H1 (cell line): ENCODE results near the gene OR6N2. TPM values are rescaled to one million over a fixed set of nuclear protein-coding genes. Genes with fewer than 3 reads are reported as not detected.

Experiments
- CTBP2 ChIP-seq: IDR thresholded peaks from 2 replicates; pipeline ENCODE4 v1.7.0; 2011; ENCODE audit warnings: borderline replicate concordance, mild to moderate bottlenecking, moderate library complexity, mixed read lengths, low read length; ENCODE audit not compliant: insufficient read depth, insufficient read length
- HDAC6 ChIP-seq: IDR thresholded peaks from one replicate; pipeline ENCODE4 v1.7.1; 2012; ENCODE audit warnings: low read depth, mild to moderate bottlenecking, inconsistent platforms, low read length, moderate library complexity
- polyA plus RNA-seq, 7 experiments: library from polyadenylated mRNA; depleted of rRNA in 3 of 7; stranded (reverse) in 5 of 7; unstranded in 2 of 7; fragments of >200 nt in 5 of 7; fragments of 200-250 nt in 2 of 7; gene quantifications; 1 replicate in 5 of 7; 2 replicates in 1 of 7; 4 replicates in 1 of 7; pipeline versions ENCODE4 v1.2.1 to v1.2.3, GENCODE V29; 2011 to 2013; ENCODE audit warnings: missing spikeins in 2 of 7, mixed read lengths in 2 of 7
- total RNA-seq: library from RNA; stranded (reverse); fragmentation: NEBNext Ultra II Directional; extraction: Animal tissue kit (Norgen Biotek cat#: 25700); gene quantifications from 2 replicates; pipeline ENCODE4 v1.2.1, GENCODE V29; 2021

The OR6N2 gene
- total and polyA plus RNA-seq, 2 of the 8 experiments (the other 6 are each of a cell fraction or from before 2014, with no cell fraction given): not detected

GRCh38 chr1:158809256-158809655 lies 28.3 kb upstream of the OR6N2 start (continued):
- TF ChIP-seq HDAC6: no peak
- TF ChIP-seq CTBP2: no peak
